Measurements from ENCODE around the gene ZNF99.

DNA sequence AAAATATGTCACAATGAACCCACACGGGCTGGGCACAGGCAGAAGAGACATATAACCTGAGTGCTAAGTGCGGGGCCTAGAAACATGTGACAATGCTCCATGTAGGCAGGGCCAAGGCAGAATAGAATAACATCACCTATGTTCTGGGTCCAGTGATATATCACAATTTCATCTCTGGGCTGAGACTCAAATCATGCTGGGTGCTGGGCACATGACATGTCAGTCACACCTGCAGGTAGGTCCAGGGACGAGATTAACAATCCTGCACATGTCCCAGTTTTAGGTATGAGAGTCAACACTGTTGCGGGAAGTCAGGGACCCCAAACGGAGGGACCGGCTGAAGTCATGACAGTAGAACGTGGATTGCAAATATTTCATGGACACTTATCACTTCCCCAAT, 50.3 kb downstream of the ZNF99 start:
- TF ChIP-seq, protein P1, sequence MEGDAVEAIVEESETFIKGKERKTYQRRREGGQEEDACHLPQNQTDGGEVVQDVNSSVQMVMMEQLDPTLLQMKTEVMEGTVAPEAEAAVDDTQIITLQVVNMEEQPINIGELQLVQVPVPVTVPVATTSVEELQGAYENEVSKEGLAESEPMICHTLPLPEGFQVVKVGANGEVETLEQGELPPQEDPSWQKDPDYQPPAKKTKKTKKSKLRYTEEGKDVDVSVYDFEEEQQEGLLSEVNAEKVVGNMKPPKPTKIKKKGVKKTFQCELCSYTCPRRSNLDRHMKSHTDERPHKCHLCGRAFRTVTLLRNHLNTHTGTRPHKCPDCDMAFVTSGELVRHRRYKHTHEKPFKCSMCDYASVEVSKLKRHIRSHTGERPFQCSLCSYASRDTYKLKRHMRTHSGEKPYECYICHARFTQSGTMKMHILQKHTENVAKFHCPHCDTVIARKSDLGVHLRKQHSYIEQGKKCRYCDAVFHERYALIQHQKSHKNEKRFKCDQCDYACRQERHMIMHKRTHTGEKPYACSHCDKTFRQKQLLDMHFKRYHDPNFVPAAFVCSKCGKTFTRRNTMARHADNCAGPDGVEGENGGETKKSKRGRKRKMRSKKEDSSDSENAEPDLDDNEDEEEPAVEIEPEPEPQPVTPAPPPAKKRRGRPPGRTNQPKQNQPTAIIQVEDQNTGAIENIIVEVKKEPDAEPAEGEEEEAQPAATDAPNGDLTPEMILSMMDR (IDR thresholded peaks at IDR 0.05) = no peak
- no peak for TF ChIP-seq EP300 (IDR thresholded peaks at IDR 0.05)
- TF ChIP-seq POLR2AphosphoS5 (IDR thresholded peaks at IDR 0.05) = no peak

All from stomach (tissue), 4 donors.